NT2/D1 (cell line): Measurements from ENCODE around the gene GALNT12.

Experiments
- DNase-seq: peaks from one replicate; pipeline ENCODE4 v3.0.0-alpha.2; 2011; ENCODE audit warnings: low read depth, low spot score
- H3K27me3 ChIP-seq: 2 replicates; pipeline ENCODE4 v1.6.0; 2011; ENCODE audit warnings: mild to moderate bottlenecking; ENCODE audit not compliant: insufficient read length, insufficient read depth
- H3K36me3 ChIP-seq: 2 replicates; pipeline ENCODE4 v1.6.1; 2011; ENCODE audit warnings: mild to moderate bottlenecking, low read length, mixed read lengths; ENCODE audit not compliant: insufficient read depth, insufficient read length
- H3K4me1 ChIP-seq: 2 replicates; pipeline ENCODE4 v1.5.1; 2011; ENCODE audit not compliant: insufficient read depth, insufficient read length
- H3K4me3 ChIP-seq: 2 replicates; pipeline ENCODE4 v1.5.1; 2011; ENCODE audit warnings: low read depth; ENCODE audit not compliant: insufficient read length
- H3K9ac ChIP-seq: 2 replicates; pipeline ENCODE4 v1.6.0; 2011; ENCODE audit warnings: low read depth; ENCODE audit not compliant: insufficient read length
- H3K9me3 ChIP-seq: 2 replicates; pipeline ENCODE4 v1.5.1; 2011; ENCODE audit warnings: mild to moderate bottlenecking, low read length; ENCODE audit not compliant: insufficient read depth
- SUZ12 ChIP-seq: IDR thresholded peaks from 2 replicates; pipeline ENCODE4 v1.6.1; 2011; ENCODE audit not compliant: insufficient read length, insufficient read depth; ENCODE audit errors: extremely low read depth
- YY1 ChIP-seq: IDR thresholded peaks from 2 replicates; pipeline ENCODE4 v1.6.1; 2011; ENCODE audit not compliant: insufficient read length, insufficient read depth
- ZNF274 ChIP-seq: IDR thresholded peaks from 2 replicates; pipeline ENCODE4 v1.6.1; 2011; ENCODE audit warnings: mild to moderate bottlenecking, low read depth, low read length

Gene GALNT12

GRCh38 chr9:98849563-98849962 is 42.1 kb downstream of the GALNT12 start:
- H3K36me3 ChIP-seq, result peaks cover 4% of the 10 kb centered on the region
- DNase-seq, result no peak
- H3K4me1 ChIP-seq, result no peaks in the 10 kb centered on the region

GRCh38 chr9:98850851-98851729 is 43.6 kb downstream of the GALNT12 start:
- TF ChIP-seq ZNF274, result no peak
- TF ChIP-seq YY1, result no peak
- TF ChIP-seq SUZ12, result no peak
- H3K4me3 ChIP-seq, result no peak overlapping the region
- no peak overlapping the region for H3K9ac ChIP-seq
- H3K9me3 ChIP-seq, result 0 out of 2 replicates have a peak, but pooled peaks cover 2% of the 10 kb centered on the region
- no peaks in the 10 kb centered on the region for H3K4me1 ChIP-seq
- H3K36me3 ChIP-seq, result peaks cover 1% of the 10 kb centered on the region
- no peaks in the 10 kb centered on the region for H3K27me3 ChIP-seq
- peak; percentile 9 for DNase-seq

More at GRCh38 chr9:98849563-98849962, 42.1 kb downstream of the GALNT12 start:
- Histone ChIP-seq H3K9me3 (no peaks in the 10 kb centered on the region), H3K9ac (no peak overlapping the region), H3K27me3 (no peaks in the 10 kb centered on the region), H3K4me3 (no peak overlapping the region)
- TF ChIP-seq ZNF274, result no peak
- TF ChIP-seq SUZ12, result no peak
- no peak for TF ChIP-seq YY1

- 0 out of 2 replicates have a peak, but pooled peaks cover 3% of the 10 kb centered on the region for H3K9me3 ChIP-seq
- H3K4me1 ChIP-seq, result no peaks in the 10 kb centered on the region
- no peak overlapping the region for H3K4me3 ChIP-seq
- H3K36me3 ChIP-seq, result no peaks in the 10 kb centered on the region
- DNase-seq, result no peak
- no peaks in the 10 kb centered on the region for H3K27me3 ChIP-seq
- no peak for TF ChIP-seq SUZ12
- no peak for TF ChIP-seq ZNF274
- no peak for TF ChIP-seq YY1
- no peak overlapping the region for H3K9ac ChIP-seq
Measured at GRCh38 chr9:98851730-98852459, 44.4 kb downstream of the GALNT12 start.

GRCh38 chr9:98852460-98852734 is 44.9 kb downstream of the GALNT12 start:
- TF ChIP-seq YY1 (no peak), ZNF274 (no peak), SUZ12 (no peak)
- no peaks in the 10 kb centered on the region for H3K36me3 ChIP-seq
- H3K4me3 ChIP-seq, result no peak overlapping the region
- H3K27me3 ChIP-seq, result no peaks in the 10 kb centered on the region
- H3K4me1 ChIP-seq, result no peaks in the 10 kb centered on the region
- no peak overlapping the region for H3K9ac ChIP-seq
- 0 out of 2 replicates have a peak, but pooled peaks cover 3% of the 10 kb centered on the region for H3K9me3 ChIP-seq
- no peak for DNase-seq

- Histone ChIP-seq H3K9ac (no peak overlapping the region), H3K4me1 (no peaks in the 10 kb centered on the region), H3K36me3 (no peaks in the 10 kb centered on the region), H3K27me3 (no peaks in the 10 kb centered on the region), H3K9me3 (0 out of 2 replicates have a peak, but pooled peaks cover 3% of the 10 kb centered on the region), H3K4me3 (no peak overlapping the region)
- TF ChIP-seq YY1 (no peak), ZNF274 (no peak), SUZ12 (no peak)
- DNase-seq, result no peak
Measured at GRCh38 chr9:98852961-98853360, 45.5 kb downstream of the GALNT12 start.

- Histone ChIP-seq H3K4me3 (no peak overlapping the region), H3K9me3 (0 out of 2 replicates have a peak, but pooled peaks cover 3% of the 10 kb centered on the region), H3K4me1 (no peaks in the 10 kb centered on the region), H3K27me3 (no peaks in the 10 kb centered on the region), H3K9ac (no peak overlapping the region), H3K36me3 (no peaks in the 10 kb centered on the region)
- DNase-seq, result no peak
- TF ChIP-seq YY1 (no peak), ZNF274 (no peak), SUZ12 (no peak)
Measured at GRCh38 chr9:98854266-98854665, 46.8 kb downstream of the GALNT12 start.

GRCh38 chr9:98855592-98855991 is 48.1 kb downstream of the GALNT12 start:
- TF ChIP-seq YY1 (no peak), ZNF274 (no peak), SUZ12 (no peak)
- peaks cover 3% of the 10 kb centered on the region for H3K4me1 ChIP-seq
- H3K36me3 ChIP-seq, result no peaks in the 10 kb centered on the region
- H3K27me3 ChIP-seq, result no peaks in the 10 kb centered on the region
- H3K9me3 ChIP-seq, result peaks cover 3% of the 10 kb centered on the region; the same call in 1 of the 2 replicates
- H3K9ac ChIP-seq, result no peak overlapping the region
- no peak for DNase-seq
- no peak overlapping the region for H3K4me3 ChIP-seq
